Measurements from ENCODE around the gene SLC7A7.
A peak's percentile ranks its signal among the peaks of the same experiment; 100 is the strongest.
"Not testable (repeated sequence)": the region's sequence is repeated elsewhere in the genome, so short reads cannot be mapped to it uniquely, and the experiment has no call there.

SLC7A7 gene

GRCh38 chr14:22781301-22781991 lies 33.8 kb downstream of the SLC7A7 start:
- DNase-seq: no peak

GRCh38 chr14:22780941-22781300 lies 34.3 kb downstream of the SLC7A7 start:
- no peak for DNase-seq

- DNase-seq: no peak
These were observed 35.0 kb downstream of the SLC7A7 start for GRCh38 chr14:22780105-22780679.

GRCh38 chr14:22778084-22778483 lies 37.2 kb downstream of the SLC7A7 start:
- no peak for DNase-seq

- DNase-seq: not testable (repeated sequence)
These were observed 38.4 kb downstream of the SLC7A7 start for GRCh38 chr14:22776849-22777248.

GRCh38 chr14:22776215-22776614 lies 39.0 kb downstream of the SLC7A7 start:
- no peak for DNase-seq

- DNase-seq: no peak
These were observed 41.1 kb downstream of the SLC7A7 start for GRCh38 chr14:22774011-22774706.

GRCh38 chr14:22773162-22774010 lies 41.8 kb downstream of the SLC7A7 start:
- no peak for DNase-seq

GRCh38 chr14:22772725-22773124 lies 42.5 kb downstream of the SLC7A7 start:
- DNase-seq: no peak

GRCh38 chr14:22770481-22771187 lies 44.6 kb downstream of the SLC7A7 start:
- DNase-seq: no peak

- no peak for DNase-seq
These were observed 45.9 kb downstream of the SLC7A7 start for GRCh38 chr14:22769369-22769768.

GRCh38 chr14:22768947-22769346 lies 46.3 kb downstream of the SLC7A7 start:
- no peak for DNase-seq

- peak in 1 of 2 donors; percentile 23 for DNase-seq
These were observed 48.0 kb downstream of the SLC7A7 start for GRCh38 chr14:22767323-22767589.

- DNase-seq: peak; percentile 92 to 94
These were observed 48.5 kb downstream of the SLC7A7 start, which contains the start of gene OXA1L for GRCh38 chr14:22766457-22767322. Gene OXA1L (plus strand): TSS chr14:22766688. CDS start chr14:22766702, 14 bp downstream.

GRCh38 chr14:22764382-22764781 lies 50.9 kb downstream of the SLC7A7 start:
- no peak for DNase-seq

- DNase-seq: no peak
These were observed 53.5 kb downstream of the SLC7A7 start for GRCh38 chr14:22761734-22762133.

- DNase-seq: not testable (repeated sequence)
These were observed 57.1 kb downstream of the SLC7A7 start for GRCh38 chr14:22757972-22758650.

- no peak for DNase-seq
These were observed 61.6 kb downstream of the SLC7A7 start for GRCh38 chr14:22753586-22753985.

- no peak for DNase-seq
These were observed 62.8 kb downstream of the SLC7A7 start for GRCh38 chr14:22752422-22752821.

- no peak for DNase-seq
These were observed 66.6 kb downstream of the SLC7A7 start for GRCh38 chr14:22748631-22749068.

- DNase-seq: no peak
These were observed 67.0 kb downstream of the SLC7A7 start for GRCh38 chr14:22748206-22748605.
